ACC112 (cell line): ENCODE measurements around the gene RLBP1.
A peak's percentile ranks its signal among the peaks of the same experiment; 100 is the strongest.

Experiments used
- H2AFZ ChIP-seq: fragments of 200-600 bp; sonication (generic); one replicate; pipeline ENCODE4 v1.6.0; 2017; ENCODE audit warnings: antibody characterized with exemption, low read length; ENCODE audit not compliant: unreplicated experiment
- H3K27ac ChIP-seq: fragments of 200-600 bp; sonication (generic); 2 replicates; pipeline ENCODE4 v1.5.1; 2014; ENCODE audit warnings: low read depth, mild to moderate bottlenecking, antibody characterized with exemption, low read length, moderate library complexity
- H3K27me3 ChIP-seq: fragments of 200-600 bp; sonication (generic); 2 replicates; pipeline ENCODE4 v1.6.1; 2014; ENCODE audit warnings: mild to moderate bottlenecking, antibody characterized with exemption, low read length, moderate library complexity, mixed read lengths; ENCODE audit not compliant: insufficient read depth
- H3K36me3 ChIP-seq: fragments of 200-600 bp; sonication (generic); 2 replicates; pipeline ENCODE4 v1.6.1; 2016; ENCODE audit warnings: mild to moderate bottlenecking, antibody characterized with exemption, low read length, moderate library complexity, mixed read lengths; ENCODE audit not compliant: insufficient read depth
- H3K4me1 ChIP-seq: fragments of 200-600 bp; sonication (generic); one replicate; pipeline ENCODE4 v1.6.1; 2016; ENCODE audit warnings: low read length, mixed read lengths; ENCODE audit not compliant: insufficient read depth, unreplicated experiment, control insufficient read depth
- H3K4me3 ChIP-seq: fragments of 200-600 bp; sonication (generic); 2 replicates; pipeline ENCODE4 v1.5.1; 2014; ENCODE audit warnings: mild to moderate bottlenecking, low read depth, low read length
- H3K79me2 ChIP-seq: fragments of 200-600 bp; sonication (generic); one replicate; pipeline ENCODE4 v1.6.0; 2016; ENCODE audit warnings: low read length; ENCODE audit not compliant: control insufficient read depth, unreplicated experiment, insufficient read depth

Gene RLBP1

DNA sequence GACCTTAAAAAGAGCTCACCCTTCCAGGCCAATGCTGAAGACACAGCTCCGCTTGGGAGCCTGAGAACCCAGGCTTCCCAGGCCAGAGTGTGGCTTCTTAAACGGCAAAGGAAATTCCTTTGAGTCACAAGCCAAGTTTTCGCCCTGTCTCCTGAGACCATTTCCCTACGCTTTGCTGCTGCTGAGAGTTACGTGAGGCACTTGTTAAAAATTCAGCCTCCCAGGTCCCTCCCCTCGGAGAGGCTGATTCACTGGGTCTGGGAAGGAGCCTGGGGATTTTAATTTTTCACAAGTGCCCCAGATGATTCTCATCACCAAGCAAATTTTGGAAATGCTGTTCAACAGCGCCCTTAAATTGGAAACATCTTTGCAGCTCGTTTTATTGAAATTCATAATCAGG is 25.5 kb downstream of the RLBP1 start:
- Histone ChIP-seq H3K27me3 (no peaks in the 10 kb centered on the region), H3K27ac (peak overlapping the region; percentile 95), H3K36me3 (peaks cover 13% of the 10 kb centered on the region; the same call in 1 of the 2 replicates), H2AFZ (no peak overlapping the region), H3K4me1 (peaks cover 44% of the 10 kb centered on the region), H3K4me3 (no peak overlapping the region), H3K79me2 (no peaks in the 10 kb centered on the region)

DNA sequence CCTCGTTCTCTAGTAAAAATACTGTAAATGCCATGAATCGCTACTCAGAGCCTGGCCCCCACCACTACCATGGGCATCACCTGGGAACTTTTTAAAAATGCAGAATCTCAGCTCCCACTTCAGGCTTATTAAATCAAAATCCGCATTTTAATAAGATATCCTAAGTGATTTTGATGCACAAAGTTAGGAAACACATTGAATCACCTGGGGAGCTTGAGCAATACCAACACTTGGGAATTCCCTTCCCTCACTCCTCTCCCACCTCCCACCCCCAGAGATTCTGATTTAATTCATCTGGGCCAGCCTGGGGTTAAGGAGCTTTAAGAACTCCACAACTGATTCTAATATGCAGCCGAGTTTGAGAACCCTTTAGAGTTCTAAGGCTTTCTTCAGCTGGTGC is 26.8 kb downstream of the RLBP1 start:
- Histone ChIP-seq H3K36me3 (peaks cover 20% of the 10 kb centered on the region; the same call in 1 of the 2 replicates), H3K4me3 (no peak overlapping the region), H3K4me1 (peaks cover 44% of the 10 kb centered on the region), H2AFZ (no peak overlapping the region), H3K27ac (peak overlapping the region; percentile 95), H3K79me2 (no peaks in the 10 kb centered on the region), H3K27me3 (no peaks in the 10 kb centered on the region)

DNA sequence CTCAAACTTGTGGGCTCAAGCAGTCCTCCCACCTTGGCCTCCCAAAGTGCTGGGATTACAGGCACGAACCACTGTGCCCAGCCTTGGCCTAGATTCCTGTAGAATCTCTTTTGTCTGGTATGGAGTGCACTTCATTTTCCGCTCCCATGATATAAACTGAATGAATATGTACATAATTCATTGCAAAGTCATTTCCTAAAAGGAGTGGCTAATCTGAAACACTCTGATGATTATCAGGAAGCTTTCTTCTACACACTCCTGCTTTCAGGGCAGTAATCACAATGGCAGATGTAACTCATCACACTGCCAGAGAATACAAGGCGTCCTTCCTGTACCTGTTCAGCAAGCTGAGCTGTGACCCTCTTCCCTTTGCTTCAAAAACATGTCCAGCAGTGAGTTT is 28.6 kb downstream of the RLBP1 start:
- Histone ChIP-seq H3K4me1 (peaks cover 51% of the 10 kb centered on the region), H3K79me2 (no peaks in the 10 kb centered on the region), H3K27ac (peak overlapping the region; percentile 76), H3K36me3 (peaks cover 22% of the 10 kb centered on the region; the same call in 1 of the 2 replicates), H2AFZ (no peak overlapping the region), H3K4me3 (no peak overlapping the region), H3K27me3 (no peaks in the 10 kb centered on the region)

DNA sequence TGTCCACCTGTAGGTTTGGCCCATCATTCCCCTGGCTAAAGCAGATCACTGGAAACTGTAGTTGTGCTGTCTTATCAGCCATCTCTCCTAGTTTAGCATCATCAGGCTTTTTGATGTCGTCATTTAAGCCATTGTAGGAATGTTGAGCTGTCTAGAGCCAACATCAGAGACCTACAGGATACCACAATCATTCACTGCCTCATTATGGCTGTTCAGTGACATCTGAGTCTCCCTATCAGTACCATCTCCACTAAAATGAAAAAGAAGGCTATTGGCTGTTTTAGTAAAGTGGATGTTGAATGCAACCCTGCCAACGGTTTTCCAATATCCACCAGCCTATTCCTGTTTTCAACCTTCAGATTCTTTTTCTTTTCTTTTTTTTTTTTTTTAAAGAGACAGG is 29.2 kb downstream of the RLBP1 start:
- H3K4me1 ChIP-seq: peaks cover 53% of the 10 kb centered on the region
- peaks cover 22% of the 10 kb centered on the region; the same call in 1 of the 2 replicates for H3K36me3 ChIP-seq
- no peak overlapping the region for H3K4me3 ChIP-seq
- H3K27ac ChIP-seq: peak overlapping the region; percentile 76
- H3K27me3 ChIP-seq: no peaks in the 10 kb centered on the region
- no peaks in the 10 kb centered on the region for H3K79me2 ChIP-seq
- no peak overlapping the region for H2AFZ ChIP-seq

GRCh38 chr15:89187986-89188514 is 33.3 kb downstream of the RLBP1 start:
- Histone ChIP-seq H3K27ac (no peak overlapping the region), H3K4me3 (no peak overlapping the region), H2AFZ (no peak overlapping the region), H3K27me3 (no peaks in the 10 kb centered on the region), H3K4me1 (peaks cover 25% of the 10 kb centered on the region), H3K36me3 (peaks cover 14% of the 10 kb centered on the region; the same call in 1 of the 2 replicates), H3K79me2 (no peaks in the 10 kb centered on the region)

DNA sequence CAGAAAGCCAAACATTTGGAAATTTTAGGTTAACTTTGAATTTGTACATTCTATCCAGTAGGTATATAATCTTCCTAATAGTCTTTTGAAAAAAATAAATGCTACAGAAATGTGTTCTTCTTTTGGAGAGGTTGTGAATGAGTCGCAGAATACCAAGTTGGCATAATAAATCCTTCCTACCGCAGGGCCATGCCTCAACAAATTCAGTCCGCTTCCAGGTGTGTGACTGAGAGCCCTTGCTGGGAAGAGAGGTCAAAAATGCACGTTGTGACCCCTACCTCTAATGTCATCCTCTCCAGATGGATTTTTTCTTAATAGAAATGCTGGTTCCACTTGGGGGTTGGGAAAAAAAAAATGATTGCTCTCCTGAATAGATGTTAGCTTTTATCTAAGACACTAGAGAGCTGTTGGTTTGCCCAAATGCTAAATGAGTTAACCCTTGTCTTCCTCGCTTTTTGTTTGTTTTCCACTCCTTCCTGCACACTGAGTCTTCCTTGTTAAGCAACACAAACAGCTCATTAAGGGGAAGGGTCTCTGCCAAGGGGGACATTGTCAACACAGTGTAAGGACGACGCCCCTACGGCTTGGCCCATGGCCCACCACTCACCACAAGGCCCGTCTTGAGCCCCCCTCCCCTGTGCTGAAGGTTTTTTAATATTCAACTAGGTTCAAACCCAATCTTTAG is 33.9 kb downstream of the RLBP1 start:
- Histone ChIP-seq H3K4me3 (no peak overlapping the region), H3K4me1 (peaks cover 19% of the 10 kb centered on the region), H3K36me3 (peaks cover 14% of the 10 kb centered on the region; the same call in 1 of the 2 replicates), H3K27me3 (no peaks in the 10 kb centered on the region), H3K27ac (no peak overlapping the region; the same call in 1 of the 2 replicates), H3K79me2 (no peaks in the 10 kb centered on the region), H2AFZ (no peak overlapping the region)

DNA sequence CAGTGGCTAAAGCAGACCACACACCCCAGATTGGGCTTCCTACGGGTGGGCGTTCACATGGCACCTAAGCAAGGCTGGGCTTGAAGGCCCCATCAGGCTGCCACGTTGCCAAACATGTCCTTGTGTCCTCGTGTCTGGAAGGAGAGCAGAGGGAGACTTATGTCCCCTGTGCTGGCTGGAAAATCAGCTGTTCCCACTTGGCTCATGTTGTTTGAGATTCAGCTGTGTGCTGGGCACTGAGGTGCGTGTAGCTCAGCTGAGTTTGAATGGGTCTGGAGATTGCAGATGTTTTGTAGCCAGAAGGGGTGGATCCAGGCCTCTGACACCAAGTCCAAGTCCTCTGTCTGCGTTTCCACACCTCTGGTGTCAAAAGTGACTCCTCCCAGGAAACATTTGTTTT is 34.6 kb downstream of the RLBP1 start:
- no peak overlapping the region for H3K27ac ChIP-seq
- H3K27me3 ChIP-seq: no peaks in the 10 kb centered on the region
- peaks cover 13% of the 10 kb centered on the region for H3K4me1 ChIP-seq
- H3K79me2 ChIP-seq: no peaks in the 10 kb centered on the region
- no peak overlapping the region for H2AFZ ChIP-seq
- no peak overlapping the region for H3K4me3 ChIP-seq
- peaks cover 9% of the 10 kb centered on the region; the same call in 1 of the 2 replicates for H3K36me3 ChIP-seq

- Histone ChIP-seq H2AFZ (no peak overlapping the region), H3K4me1 (peaks cover 14% of the 10 kb centered on the region), H3K27me3 (no peaks in the 10 kb centered on the region), H3K36me3 (peaks cover 6% of the 10 kb centered on the region; the same call in 1 of the 2 replicates), H3K4me3 (no peak overlapping the region), H3K27ac (no peak overlapping the region), H3K79me2 (no peaks in the 10 kb centered on the region)
Measured at GRCh38 chr15:89184886-89185526, 36.4 kb downstream of the RLBP1 start.

- Histone ChIP-seq H3K4me3 (no peak overlapping the region), H3K27ac (no peak overlapping the region), H3K4me1 (peaks cover 20% of the 10 kb centered on the region), H3K27me3 (no peaks in the 10 kb centered on the region), H3K36me3 (no peaks in the 10 kb centered on the region), H2AFZ (no peak overlapping the region), H3K79me2 (no peaks in the 10 kb centered on the region)
Measured at GRCh38 chr15:89184357-89184756, 37.0 kb downstream of the RLBP1 start.

DNA sequence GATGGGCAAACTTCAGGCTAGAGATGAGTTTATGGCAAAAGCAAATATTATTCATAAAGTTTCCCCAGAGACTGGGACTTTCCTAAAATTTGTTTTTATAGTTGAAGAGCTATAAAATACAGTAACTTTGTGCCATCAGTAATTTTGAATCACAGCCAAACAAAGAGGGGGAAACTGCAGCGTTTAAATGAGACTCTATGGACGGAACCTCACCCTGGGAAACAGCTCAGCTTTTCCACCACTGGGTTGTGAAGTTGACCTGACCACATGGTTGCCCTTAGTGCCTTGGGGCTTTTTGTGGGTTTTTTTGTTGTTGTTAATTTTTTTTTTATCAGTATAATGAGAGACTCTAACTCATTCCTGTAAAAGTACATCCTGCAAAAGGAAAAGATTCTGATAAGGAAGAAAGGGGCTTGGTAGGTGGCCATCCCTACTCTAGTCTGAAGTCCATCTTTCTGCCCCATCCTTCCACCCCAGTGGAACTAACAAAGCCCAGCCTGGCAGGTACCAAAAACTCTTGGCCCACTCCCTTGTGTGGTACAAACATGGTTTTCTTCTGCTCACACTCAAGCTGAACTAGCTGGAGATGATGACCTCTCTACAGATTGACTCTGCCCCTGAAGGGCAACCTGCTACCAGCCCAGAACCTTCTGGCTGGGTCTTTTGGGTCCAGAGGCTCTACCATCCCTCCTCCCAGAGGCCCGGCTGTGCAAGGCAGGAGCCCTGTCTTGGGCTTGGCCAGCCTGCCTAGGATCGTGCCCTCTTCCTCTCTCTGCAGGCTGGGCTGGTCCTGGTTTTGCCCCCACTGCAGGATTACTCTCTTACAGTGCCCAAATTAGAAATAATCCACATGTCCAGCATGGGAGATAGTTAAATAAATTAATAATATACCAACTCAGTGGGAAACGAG is 41.2 kb downstream of the RLBP1 start:
- H2AFZ ChIP-seq: no peak overlapping the region
- no peaks in the 10 kb centered on the region for H3K79me2 ChIP-seq
- H3K4me1 ChIP-seq: peaks cover 7% of the 10 kb centered on the region
- no peak overlapping the region for H3K4me3 ChIP-seq
- no peaks in the 10 kb centered on the region for H3K36me3 ChIP-seq
- peak overlapping the region; percentile 55; the same call in 1 of the 2 replicates for H3K27ac ChIP-seq
- no peaks in the 10 kb centered on the region for H3K27me3 ChIP-seq
